GM12801 (cell line): ENCODE data around the gene HSD17B14.

Source experiments
- TF ChIP-seq, protein P1 (sequence below): IDR thresholded peaks from one replicate; pipeline ENCODE4 v1.5.1; 2011; ENCODE audit warnings: control low read depth; ENCODE audit not compliant: insufficient read length; ENCODE audit errors: extremely low read depth

Gene HSD17B14

DNA sequence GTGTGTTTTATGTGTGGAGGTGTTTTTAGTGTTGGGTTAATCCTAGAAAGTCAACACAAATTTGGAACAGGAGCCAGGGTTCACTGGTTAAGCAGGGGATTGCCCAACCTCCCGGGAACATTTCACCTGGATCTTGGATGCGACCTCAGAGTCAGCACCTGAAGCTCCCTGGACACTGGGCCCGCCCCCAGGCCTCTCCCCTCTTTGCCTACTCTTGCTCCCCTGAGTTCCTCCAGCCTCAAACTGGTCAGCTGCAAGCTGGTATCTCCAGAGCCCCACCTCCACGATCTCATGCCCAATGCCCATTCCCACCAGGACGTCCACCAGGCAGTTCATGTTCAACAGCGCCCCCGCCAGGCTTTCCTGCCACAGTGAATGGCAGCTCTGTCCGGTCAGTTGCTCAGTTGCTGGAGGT, 9.7 kb downstream of the HSD17B14 start:
- TF ChIP-seq, protein P1, sequence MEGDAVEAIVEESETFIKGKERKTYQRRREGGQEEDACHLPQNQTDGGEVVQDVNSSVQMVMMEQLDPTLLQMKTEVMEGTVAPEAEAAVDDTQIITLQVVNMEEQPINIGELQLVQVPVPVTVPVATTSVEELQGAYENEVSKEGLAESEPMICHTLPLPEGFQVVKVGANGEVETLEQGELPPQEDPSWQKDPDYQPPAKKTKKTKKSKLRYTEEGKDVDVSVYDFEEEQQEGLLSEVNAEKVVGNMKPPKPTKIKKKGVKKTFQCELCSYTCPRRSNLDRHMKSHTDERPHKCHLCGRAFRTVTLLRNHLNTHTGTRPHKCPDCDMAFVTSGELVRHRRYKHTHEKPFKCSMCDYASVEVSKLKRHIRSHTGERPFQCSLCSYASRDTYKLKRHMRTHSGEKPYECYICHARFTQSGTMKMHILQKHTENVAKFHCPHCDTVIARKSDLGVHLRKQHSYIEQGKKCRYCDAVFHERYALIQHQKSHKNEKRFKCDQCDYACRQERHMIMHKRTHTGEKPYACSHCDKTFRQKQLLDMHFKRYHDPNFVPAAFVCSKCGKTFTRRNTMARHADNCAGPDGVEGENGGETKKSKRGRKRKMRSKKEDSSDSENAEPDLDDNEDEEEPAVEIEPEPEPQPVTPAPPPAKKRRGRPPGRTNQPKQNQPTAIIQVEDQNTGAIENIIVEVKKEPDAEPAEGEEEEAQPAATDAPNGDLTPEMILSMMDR, result no peak

- TF ChIP-seq, protein P1, result no peak
Observed at GRCh38 chr19:48822514-48822913, 13.8 kb downstream of the HSD17B14 start.

- TF ChIP-seq, protein P1, result no peak
Observed at GRCh38 chr19:48821633-48822032, 14.7 kb downstream of the HSD17B14 start.

GRCh38 chr19:48819366-48819816, 16.9 kb downstream of the HSD17B14 start:
- TF ChIP-seq, protein P1, result no peak

DNA sequence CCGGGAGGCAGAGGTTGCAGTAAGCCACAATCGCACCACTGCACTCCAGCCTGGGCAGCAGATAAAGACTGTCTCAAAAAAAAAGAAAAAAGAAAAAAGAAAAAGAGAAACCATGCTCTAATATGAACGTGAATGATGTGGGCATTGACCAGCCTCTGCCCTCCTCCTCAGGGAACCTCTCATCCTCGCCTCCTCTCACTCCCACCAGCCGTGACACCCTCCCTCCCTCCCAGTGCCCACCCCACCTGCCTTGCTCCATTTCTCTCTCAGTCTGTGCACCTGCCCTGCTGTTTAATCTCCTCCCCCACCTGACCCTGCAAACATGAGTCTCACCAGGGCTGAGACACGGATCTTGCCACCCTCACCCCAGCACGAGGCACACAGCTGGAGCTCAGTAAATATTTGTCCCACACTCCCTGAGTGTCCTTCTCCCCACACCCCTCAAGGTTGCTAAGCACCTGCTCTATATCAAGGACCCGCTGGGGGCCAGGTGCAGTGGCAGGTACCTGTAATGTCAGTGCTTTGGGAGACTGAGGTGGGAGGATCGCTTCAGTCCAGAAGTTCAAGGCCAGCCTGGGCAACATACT, 18.0 kb downstream of the HSD17B14 start:
- TF ChIP-seq, protein P1, result no peak

DNA sequence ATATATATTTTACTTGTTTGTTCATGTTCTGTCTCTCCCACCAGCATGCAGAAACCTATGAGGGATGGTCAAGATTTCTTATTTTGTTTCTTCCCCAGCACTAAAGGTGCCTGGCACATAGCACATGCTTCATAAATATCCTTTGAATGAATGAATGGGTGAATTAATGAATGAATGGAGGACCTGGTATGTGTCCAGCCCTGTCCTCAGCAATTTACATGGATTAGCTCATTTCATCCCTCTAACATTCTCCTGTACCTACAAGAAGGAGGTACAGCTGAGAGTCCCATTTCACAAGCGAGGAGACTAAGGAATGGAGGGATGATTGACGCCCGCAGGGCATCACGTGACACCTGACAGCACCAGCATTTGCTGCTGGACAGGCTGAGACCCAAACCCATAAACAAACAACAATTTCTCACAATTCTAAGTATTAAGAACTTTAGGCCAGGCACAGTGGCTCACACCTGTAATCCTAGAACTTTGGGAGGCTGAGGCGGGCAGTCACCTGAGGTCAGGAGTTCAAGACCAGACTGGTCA, 18.6 kb downstream of the HSD17B14 start:
- TF ChIP-seq, protein P1, result no peak

- TF ChIP-seq, protein P1, result no peak
Observed at GRCh38 chr19:48815870-48816501, 20.3 kb downstream of the HSD17B14 start.
